Subcutaneous adipose tissue (tissue), 4 donors: ENCODE data around the gene MYADM. TPM values are rescaled to one million over a fixed set of nuclear protein-coding genes. Genes with fewer than 3 reads are reported as not detected.

Experiments
- CTCF ChIP-seq: fragments of 450-650 bp; IDR thresholded peaks from one replicate; pipeline ENCODE4 v1.5.1; 2016; ENCODE audit warnings: low read depth, mild to moderate bottlenecking, control low read depth, antibody characterized with exemption, moderate library complexity
- total RNA-seq, 4 donors: library from RNA; depleted of rRNA; stranded (reverse); fragments of >200 nt; gene quantifications; one replicate each; pipeline ENCODE4 v1.1.0, GENCODE V29; 2016

The MYADM gene
- total RNA-seq, 4 donors from 2014 or later = 29.9 to 37.9 (median 34.7) TPM

- TF ChIP-seq CTCF = no peak
Observed at GRCh38 chr19:53898166-53898565, 30.5 kb downstream of the MYADM start.

DNA sequence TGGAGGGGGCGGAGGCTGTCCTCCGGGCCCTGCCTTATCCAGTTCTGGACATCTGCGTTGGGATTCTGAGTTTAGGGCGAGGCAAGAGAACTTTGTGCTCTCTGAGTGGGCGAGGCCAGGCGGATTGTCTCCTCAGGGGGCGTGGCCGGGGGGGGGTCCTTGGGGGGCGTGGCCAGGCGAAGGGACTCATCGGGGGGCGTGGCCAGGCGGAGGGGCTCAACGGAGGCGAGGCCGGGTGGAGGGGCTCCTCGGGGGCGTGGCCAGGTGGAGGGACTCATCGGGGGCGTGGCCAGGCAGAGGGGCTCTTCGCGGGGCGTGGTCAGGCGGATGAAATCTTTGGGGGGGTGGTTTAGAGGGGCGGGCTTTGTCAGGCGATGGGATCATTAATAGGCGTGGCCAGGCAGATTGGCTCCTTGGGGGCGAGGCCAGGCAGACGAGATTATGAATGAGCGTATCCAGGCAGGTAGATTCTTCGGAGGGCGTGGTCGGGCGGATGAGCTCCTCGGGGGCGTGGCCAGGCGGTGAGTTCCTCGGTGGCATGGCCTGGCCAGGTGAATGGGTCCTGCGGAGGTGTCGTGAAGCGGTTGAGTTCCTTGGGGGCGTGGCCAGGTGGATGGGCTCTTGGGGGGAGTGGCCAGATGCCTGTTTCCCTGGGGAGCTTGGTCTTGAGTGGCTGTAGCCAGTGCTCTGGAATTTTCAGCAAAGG lies 31.1 kb downstream of the MYADM start:
- no peak for TF ChIP-seq CTCF

DNA sequence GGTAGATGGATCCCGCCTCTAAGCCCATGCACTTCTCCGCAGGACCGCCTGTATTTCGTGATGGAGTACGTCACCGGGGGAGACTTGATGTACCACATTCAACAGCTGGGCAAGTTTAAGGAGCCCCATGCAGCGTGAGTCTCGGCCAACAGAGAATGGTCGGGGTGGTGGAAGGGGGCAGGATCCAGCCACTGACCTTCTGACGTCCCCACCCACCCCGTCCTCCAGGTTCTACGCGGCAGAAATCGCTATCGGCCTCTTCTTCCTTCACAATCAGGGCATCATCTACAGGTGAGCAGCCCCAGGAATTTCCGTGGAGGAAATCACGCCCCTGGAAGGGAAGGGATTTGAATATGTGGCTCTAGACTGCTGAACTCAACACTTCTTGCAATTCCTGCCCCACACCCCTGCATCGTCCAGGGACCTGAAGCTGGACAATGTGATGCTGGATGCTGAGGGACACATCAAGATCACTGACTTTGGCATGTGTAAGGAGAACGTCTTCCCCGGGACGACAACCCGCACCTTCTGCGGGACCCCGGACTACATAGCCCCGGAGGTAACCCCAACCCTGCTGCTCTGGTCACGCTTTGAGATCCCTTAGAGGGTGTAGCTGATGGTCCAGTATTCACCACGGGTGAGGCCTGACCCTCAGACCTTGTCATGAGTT lies 32.6 kb downstream of the MYADM start:
- TF ChIP-seq CTCF = no peak

DNA sequence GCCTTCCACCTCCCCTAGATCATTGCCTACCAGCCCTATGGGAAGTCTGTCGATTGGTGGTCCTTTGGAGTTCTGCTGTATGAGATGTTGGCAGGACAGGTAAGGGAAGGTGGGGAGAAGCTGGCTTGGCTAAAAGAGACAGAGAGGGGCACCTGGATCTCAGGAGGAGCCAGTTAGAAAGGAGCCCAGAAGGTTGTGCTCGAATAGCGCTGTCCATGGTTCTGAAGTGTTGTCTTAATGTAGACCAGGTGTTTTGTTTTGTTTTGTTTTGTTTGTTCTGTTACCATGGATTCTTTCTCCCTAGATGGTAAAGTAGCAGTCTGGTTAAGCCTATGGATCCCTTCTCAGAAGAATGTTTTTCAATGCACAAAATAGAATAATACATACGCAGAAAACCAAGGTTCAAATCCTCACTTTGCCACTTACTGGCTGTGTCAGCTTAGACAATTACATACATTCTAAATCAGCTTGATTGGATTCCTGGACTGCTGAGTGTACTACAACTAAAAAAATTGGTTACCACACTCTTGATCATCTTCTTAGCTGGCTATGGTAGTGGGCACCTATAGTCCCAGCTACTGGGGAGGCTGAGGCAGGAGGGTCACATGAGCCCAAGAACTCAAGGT lies 35.5 kb downstream of the MYADM start:
- no peak for TF ChIP-seq CTCF

GRCh38 chr19:53904909-53905308 lies 37.2 kb downstream of the MYADM start:
- no peak for TF ChIP-seq CTCF

DNA sequence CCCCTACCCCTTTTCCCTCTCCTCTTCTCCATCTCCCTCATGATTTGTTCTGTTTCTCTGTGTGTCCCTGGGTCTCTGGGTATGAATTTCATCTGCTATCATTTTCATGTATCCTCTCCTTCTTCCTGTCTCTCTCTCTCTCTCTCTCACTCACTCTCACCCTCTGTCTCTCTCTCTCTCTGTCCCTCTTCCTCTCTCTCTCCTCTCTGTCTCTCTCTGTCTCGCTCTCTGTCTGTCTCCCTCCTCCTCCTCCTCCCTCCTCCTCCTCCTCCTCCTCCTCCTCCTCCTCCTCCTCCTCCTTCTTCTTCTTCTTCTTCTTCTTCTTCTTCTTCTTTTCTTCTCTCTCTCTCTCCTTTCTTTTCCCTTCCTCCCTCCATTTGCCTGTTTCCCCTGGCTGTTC lies 38.1 kb downstream of the MYADM start:
- TF ChIP-seq CTCF = no peak
